Muscle layer of colon (tissue), 2 donors: Measurements from ENCODE around the gene HACD1.

ENCODE experiments used
- H3K27ac ChIP-seq: one replicate; pipeline ENCODE4 v1.7.0; 2013; ENCODE audit warnings: low read depth, mild to moderate bottlenecking, low read length, moderate library complexity
- H3K27me3 ChIP-seq, 2 donors: one replicate each; pipeline ENCODE4 v1.7.0; 2013; ENCODE audit warnings: low read length in 2 of 2, mild to moderate bottlenecking in 2 of 2; ENCODE audit not compliant: insufficient read depth in 2 of 2, control insufficient read depth in 1 of 2
- H3K36me3 ChIP-seq: one replicate; pipeline ENCODE4 v1.7.0; 2013; ENCODE audit warnings: mild to moderate bottlenecking, low read length; ENCODE audit not compliant: insufficient read depth
- H3K4me1 ChIP-seq: one replicate; pipeline ENCODE4 v1.7.0; 2013; ENCODE audit warnings: mild to moderate bottlenecking, low read length; ENCODE audit not compliant: insufficient read depth
- H3K4me3 ChIP-seq, 2 donors: one replicate each; pipeline ENCODE4 v1.7.0; 2013; ENCODE audit warnings: low read length in 2 of 2, low read depth in 1 of 2, mild to moderate bottlenecking in 1 of 2, moderate library complexity in 1 of 2
- H3K9ac ChIP-seq: one replicate; pipeline ENCODE4 v1.7.0; 2013; ENCODE audit warnings: low read length
- H3K9me3 ChIP-seq: one replicate; pipeline ENCODE4 v1.7.0; 2013; ENCODE audit warnings: mild to moderate bottlenecking, low read length
- donor health status: abdominal sarcoma.
- donor health status: Adenocarcinoma of cecum.

HACD1 gene

GRCh38 chr10:17564911-17565310, 52.3 kb downstream of the HACD1 start:
- no peaks in the 10 kb centered on the region for H3K4me1 ChIP-seq
- H3K27ac ChIP-seq, result no peak overlapping the region
- H3K4me3 ChIP-seq, result no peak overlapping the region
- H3K27me3 ChIP-seq, result no peaks in the 10 kb centered on the region
- H3K36me3 ChIP-seq, result no peaks in the 10 kb centered on the region
- H3K9me3 ChIP-seq, result no peaks in the 10 kb centered on the region
- no peak overlapping the region for H3K9ac ChIP-seq

GRCh38 chr10:17563452-17563851, 53.7 kb downstream of the HACD1 start:
- Histone ChIP-seq H3K9ac (no peak overlapping the region), H3K9me3 (no peaks in the 10 kb centered on the region), H3K4me1 (no peaks in the 10 kb centered on the region), H3K4me3 (no peak overlapping the region), H3K27me3 (no peaks in the 10 kb centered on the region), H3K36me3 (no peaks in the 10 kb centered on the region), H3K27ac (no peak overlapping the region)

- H3K36me3 ChIP-seq, result no peaks in the 10 kb centered on the region
- H3K4me1 ChIP-seq, result no peaks in the 10 kb centered on the region
- no peak overlapping the region for H3K27ac ChIP-seq
- no peak overlapping the region for H3K4me3 ChIP-seq
- no peaks in the 10 kb centered on the region for H3K9me3 ChIP-seq
- no peaks in the 10 kb centered on the region for H3K27me3 ChIP-seq
- H3K9ac ChIP-seq, result no peak overlapping the region
These were observed 54.6 kb downstream of the HACD1 start for GRCh38 chr10:17562614-17563013.

GRCh38 chr10:17561111-17561510, 56.1 kb downstream of the HACD1 start:
- Histone ChIP-seq H3K27ac (no peak overlapping the region), H3K9ac (no peak overlapping the region), H3K27me3 (no peaks in the 10 kb centered on the region), H3K9me3 (no peaks in the 10 kb centered on the region), H3K36me3 (no peaks in the 10 kb centered on the region), H3K4me3 (no peak overlapping the region), H3K4me1 (no peaks in the 10 kb centered on the region)

GRCh38 chr10:17557459-17557858, 59.7 kb downstream of the HACD1 start:
- H3K4me3 ChIP-seq, result no peak overlapping the region
- H3K36me3 ChIP-seq, result no peaks in the 10 kb centered on the region
- H3K9me3 ChIP-seq, result no peaks in the 10 kb centered on the region
- H3K27ac ChIP-seq, result no peak overlapping the region
- H3K9ac ChIP-seq, result no peak overlapping the region
- H3K27me3 ChIP-seq, result no peaks in the 10 kb centered on the region
- H3K4me1 ChIP-seq, result no peaks in the 10 kb centered on the region

GRCh38 chr10:17548770-17549169, 68.4 kb downstream of the HACD1 start:
- H3K27ac ChIP-seq, result no peak overlapping the region
- no peaks in the 10 kb centered on the region for H3K9me3 ChIP-seq
- H3K4me1 ChIP-seq, result no peaks in the 10 kb centered on the region
- H3K27me3 ChIP-seq, result no peaks in the 10 kb centered on the region
- H3K9ac ChIP-seq, result no peak overlapping the region
- no peaks in the 10 kb centered on the region for H3K36me3 ChIP-seq
- H3K4me3 ChIP-seq, result no peak overlapping the region

- H3K4me3 ChIP-seq, result no peak overlapping the region
- no peaks in the 10 kb centered on the region for H3K9me3 ChIP-seq
- no peaks in the 10 kb centered on the region for H3K27me3 ChIP-seq
- no peaks in the 10 kb centered on the region for H3K4me1 ChIP-seq
- no peak overlapping the region for H3K9ac ChIP-seq
- H3K36me3 ChIP-seq, result no peaks in the 10 kb centered on the region
- no peak overlapping the region for H3K27ac ChIP-seq
These were observed 69.0 kb downstream of the HACD1 start for GRCh38 chr10:17548162-17548561.

- H3K36me3 ChIP-seq, result no peaks in the 10 kb centered on the region
- H3K27me3 ChIP-seq, result no peaks in the 10 kb centered on the region
- H3K27ac ChIP-seq, result no peak overlapping the region
- no peaks in the 10 kb centered on the region for H3K4me1 ChIP-seq
- H3K9me3 ChIP-seq, result no peaks in the 10 kb centered on the region
- H3K9ac ChIP-seq, result no peak overlapping the region
- H3K4me3 ChIP-seq, result no peak overlapping the region
These were observed 70.1 kb downstream of the HACD1 start for GRCh38 chr10:17547060-17547459.

GRCh38 chr10:17544465-17544864, 72.7 kb downstream of the HACD1 start:
- no peak overlapping the region for H3K27ac ChIP-seq
- no peaks in the 10 kb centered on the region for H3K9me3 ChIP-seq
- no peaks in the 10 kb centered on the region for H3K36me3 ChIP-seq
- H3K4me1 ChIP-seq, result no peaks in the 10 kb centered on the region
- no peaks in the 10 kb centered on the region for H3K27me3 ChIP-seq
- no peak overlapping the region for H3K9ac ChIP-seq
- H3K4me3 ChIP-seq, result no peak overlapping the region
